ENCODE measurements around the gene IL24.

Gene IL24

GRCh38 chr1:206880314-206880713, 16.9 kb upstream of the IL24 start:
- no peak for DNase-seq (ENCODE audit: low spot score)

GRCh38 chr1:206882555-206882954, 14.7 kb upstream of the IL24 start:
- DNase-seq (ENCODE audit: low spot score) = no peak

- no peak for DNase-seq (ENCODE audit: low spot score)
These were observed 14.1 kb upstream of the IL24 start for GRCh38 chr1:206883160-206883559.

GRCh38 chr1:206883876-206884275, 13.4 kb upstream of the IL24 start:
- DNase-seq (ENCODE audit: low spot score) = no peak

GRCh38 chr1:206885341-206886060, 11.7 kb upstream of the IL24 start:
- DNase-seq (ENCODE audit: low spot score) = no peak

- DNase-seq (ENCODE audit: low spot score) = no peak
These were observed 10.4 kb upstream of the IL24 start for GRCh38 chr1:206886831-206887230.

GRCh38 chr1:206887701-206888100, 9.5 kb upstream of the IL24 start:
- no peak for DNase-seq (ENCODE audit: low spot score)

GRCh38 chr1:206890125-206891060, 6.8 kb upstream of the IL24 start:
- peak; percentile 34 for DNase-seq (ENCODE audit: low spot score)

- DNase-seq (ENCODE audit: low spot score) = no peak
These were observed 5.8 kb upstream of the IL24 start for GRCh38 chr1:206891412-206891811.

GRCh38 chr1:206892351-206892984, 4.8 kb upstream of the IL24 start:
- DNase-seq (ENCODE audit: low spot score) = no peak

GRCh38 chr1:206893380-206893779, 3.9 kb upstream of the IL24 start:
- no peak for DNase-seq (ENCODE audit: low spot score)

- DNase-seq (ENCODE audit: low spot score) = no peak
These were observed 1.9 kb upstream of the IL24 start for GRCh38 chr1:206895325-206895724.

- DNase-seq (ENCODE audit: low spot score) = peak; percentile 60
These were observed 1.4 kb upstream of the IL24 start for GRCh38 chr1:206895837-206896242.

GRCh38 chr1:206896261-206896660, 982 bp upstream of the IL24 start:
- DNase-seq (ENCODE audit: low spot score) = no peak

GRCh38 chr1:206898089-206898914, 1.1 kb downstream of the IL24 start:
- DNase-seq (ENCODE audit: low spot score) = peak; percentile 58

GRCh38 chr1:206898915-206899431, 1.7 kb downstream of the IL24 start:
- DNase-seq (ENCODE audit: low spot score) = no peak

- DNase-seq (ENCODE audit: low spot score) = no peak
These were observed 2.5 kb downstream of the IL24 start for GRCh38 chr1:206899717-206900116.

- no peak for DNase-seq (ENCODE audit: low spot score)
These were observed 2.9 kb downstream of the IL24 start for GRCh38 chr1:206900149-206900548.

GRCh38 chr1:206901944-206902343, 4.7 kb downstream of the IL24 start:
- DNase-seq (ENCODE audit: low spot score) = no peak

GRCh38 chr1:206902702-206903101, 5.5 kb downstream of the IL24 start:
- DNase-seq (ENCODE audit: low spot score) = no peak

- no peak for DNase-seq (ENCODE audit: low spot score)
These were observed 6.4 kb downstream of the IL24 start for GRCh38 chr1:206903687-206904086.

All from AG20443 (cell line).